Neuronal stem cell (in vitro differentiated cells): Measurements from ENCODE around the gene WDR5.

Experiments used
- DNase-seq: peaks from one replicate; pipeline ENCODE4 v3.0.0-alpha.2; 2013; ENCODE audit warnings: low spot score
- H2AFZ ChIP-seq: one replicate; pipeline ENCODE4 v1.6.1; 2013; ENCODE audit warnings: mild to moderate bottlenecking, low read length, inconsistent platforms
- H2AK5ac ChIP-seq: 2 replicates; pipeline ENCODE4 v1.6.1; 2013; ENCODE audit warnings: low read depth, mild to moderate bottlenecking, inconsistent platforms, low read length, moderate library complexity, mixed read lengths
- H2BK120ac ChIP-seq: 2 replicates; pipeline ENCODE4 v1.6.1; 2013; ENCODE audit warnings: low read depth, mild to moderate bottlenecking, inconsistent platforms, low read length, moderate library complexity, mixed read lengths
- H2BK12ac ChIP-seq: one replicate; pipeline ENCODE4 v1.6.1; 2013; ENCODE audit warnings: low read length, inconsistent platforms
- H2BK15ac ChIP-seq: 2 replicates; pipeline ENCODE4 v1.6.1; 2013; ENCODE audit warnings: mild to moderate bottlenecking, low read length, inconsistent platforms, mixed read lengths
- H2BK5ac ChIP-seq: one replicate; pipeline ENCODE4 v1.6.1; 2013; ENCODE audit warnings: inconsistent platforms, mild to moderate bottlenecking, low read length, moderate library complexity
- H3K14ac ChIP-seq: one replicate; pipeline ENCODE4 v1.6.1; 2013; ENCODE audit warnings: low read length, inconsistent platforms
- H3K18ac ChIP-seq: 2 replicates; pipeline ENCODE4 v1.6.1; 2013; ENCODE audit warnings: low read length, inconsistent platforms
- H3K23ac ChIP-seq: 2 replicates; pipeline ENCODE4 v1.6.1; 2013; ENCODE audit warnings: low read depth, mild to moderate bottlenecking, mixed read lengths, low read length, inconsistent platforms; ENCODE audit not compliant: poor library complexity
- H3K27ac ChIP-seq: replicated peaks from 3 replicates; pipeline ENCODE4 v1.5.1; 2013; ENCODE audit warnings: low read length, inconsistent platforms
- H3K27me3 ChIP-seq, 3 experiments: 2 replicates each; pipeline ENCODE4 v1.6.1; 2013; ENCODE audit warnings: low read length in 3 of 3, mild to moderate bottlenecking in 2 of 3, inconsistent platforms in 1 of 3, low read depth in 1 of 3, mixed read lengths in 1 of 3, moderate library complexity in 1 of 3; ENCODE audit not compliant: control insufficient read depth in 3 of 3, insufficient read depth in 3 of 3
- H3K36me3 ChIP-seq, 2 donors: replicated peaks in 1 of 2; 2 replicates each; pipeline ENCODE4 v1.6.1; 2013; ENCODE audit warnings: low read length in 2 of 2; ENCODE audit not compliant: control insufficient read depth in 2 of 2, insufficient read depth in 2 of 2
- H3K4ac ChIP-seq: 2 replicates; pipeline ENCODE4 v1.6.1; 2013; ENCODE audit warnings: inconsistent platforms, mild to moderate bottlenecking, low read length, moderate library complexity
- H3K4me1 ChIP-seq, 2 donors: 1 replicate in 1 of 2; 2 replicates in 1 of 2; pipeline ENCODE4 v1.6.1; 2013; ENCODE audit warnings: low read length in 2 of 2, low read depth in 1 of 2; ENCODE audit not compliant: control insufficient read depth in 2 of 2, insufficient read depth in 1 of 2
- H3K4me2 ChIP-seq: one replicate; pipeline ENCODE4 v1.6.1; 2013; ENCODE audit warnings: mild to moderate bottlenecking, low read length, inconsistent platforms; ENCODE audit not compliant: insufficient read depth, poor library complexity, severe bottlenecking
- H3K4me3 ChIP-seq, 2 donors: 2 replicates each; pipeline ENCODE4 v1.5.1; 2013; ENCODE audit warnings: low read length in 2 of 2, mild to moderate bottlenecking in 2 of 2, inconsistent platforms in 1 of 2, moderate library complexity in 1 of 2
- H3K79me1 ChIP-seq: one replicate; pipeline ENCODE4 v1.6.1; 2013; ENCODE audit warnings: low read depth, mild to moderate bottlenecking, inconsistent platforms, low read length, moderate library complexity
- H3K9ac ChIP-seq: one replicate; pipeline ENCODE4 v1.6.1; 2013; ENCODE audit warnings: mild to moderate bottlenecking, low read depth, low read length, inconsistent platforms; ENCODE audit not compliant: poor library complexity
- H3K9me3 ChIP-seq, 2 donors: replicated peaks in 1 of 2; 2 replicates each; pipeline versions ENCODE3 to v1.6.1; 2013; ENCODE audit warnings: low read length in 2 of 2, mild to moderate bottlenecking in 2 of 2, inconsistent platforms in 1 of 2, low read depth in 1 of 2, mixed read lengths in 1 of 2, moderate library complexity in 1 of 2; ENCODE audit not compliant: control insufficient read depth in 2 of 2, insufficient read depth in 1 of 2
- H4K8ac ChIP-seq: one replicate; pipeline ENCODE4 v1.6.1; 2013; ENCODE audit warnings: low read depth, mild to moderate bottlenecking, inconsistent platforms, low read length, moderate library complexity
- H4K91ac ChIP-seq: one replicate; pipeline ENCODE4 v1.6.1; 2013; ENCODE audit warnings: low read length, low read depth, mild to moderate bottlenecking, inconsistent platforms; ENCODE audit not compliant: poor library complexity
- WGBS, 2 donors: extraction: QIAGEN DNeasy Blood & Tissue Kit; methylation state at CpG; one replicate each; pipeline ENCODE4 v1.1.7; 2013; ENCODE audit warnings: missing lambda C conversion rate in 2 of 2, mixed read lengths in 1 of 2; ENCODE audit not compliant: insufficient read length in 2 of 2, insufficient replicate concordance in 1 of 2; ENCODE audit errors: extremely low coverage in 2 of 2; 5-methylcytosine and 5-hydroxymethylcytosine counted together

WDR5 gene

DNA sequence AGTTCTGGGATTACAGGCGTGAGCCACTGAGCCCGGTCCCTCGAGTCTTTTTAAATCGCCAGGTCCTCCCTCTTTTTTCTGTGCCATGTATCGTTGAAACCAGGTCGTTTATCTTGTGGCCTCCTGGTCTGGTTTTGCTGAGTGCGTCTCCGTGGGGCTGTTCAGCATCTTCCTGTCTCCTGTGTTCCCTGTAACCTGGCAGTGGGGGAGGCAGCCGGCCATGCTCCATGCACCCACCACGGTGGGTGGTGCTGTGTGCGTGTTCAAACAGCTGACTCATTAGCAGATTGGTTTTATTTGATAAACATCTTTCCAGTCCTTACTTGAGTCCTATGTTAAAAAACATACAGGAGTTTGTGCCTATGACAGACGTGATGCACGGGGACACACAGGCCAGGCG is 25.8 kb downstream of the WDR5 start:
- Histone ChIP-seq H2BK15ac (no peak overlapping the region), H2BK5ac (no peak overlapping the region), H3K79me1 (peaks cover 4% of the 10 kb centered on the region), H3K4ac (no peak overlapping the region), H3K4me1 (peaks cover 7 to 11% of the 10 kb centered on the region in 2 donors), H3K18ac (no peak overlapping the region), H3K36me3 (peaks cover 22 to 41% of the 10 kb centered on the region in 2 donors), H4K91ac (no peak overlapping the region), H3K4me2 (no peak overlapping the region), H3K9me3 (peaks cover 0 to 8% of the 10 kb centered on the region in 2 donors), H3K4me3 (peak overlapping the region in 1 of 2 donors; percentile 14), H2AFZ (no peak overlapping the region), H2BK120ac (no peak overlapping the region), H3K9ac (no peak overlapping the region), H2AK5ac (no peak overlapping the region), H3K27ac (no peak overlapping the region), H2BK12ac (no peak overlapping the region), H3K14ac (no peak overlapping the region), H3K27me3 (peaks cover 0 to 6% (median 0%) of the 10 kb centered on the region in 3 experiments), H4K8ac (no peak overlapping the region), H3K23ac (peak overlapping the region; percentile 69)
- no CpG with 5 or more reads among the region's 14 CpGs for WGBS, 2 donors
- DNase-seq, result no peak

DNA sequence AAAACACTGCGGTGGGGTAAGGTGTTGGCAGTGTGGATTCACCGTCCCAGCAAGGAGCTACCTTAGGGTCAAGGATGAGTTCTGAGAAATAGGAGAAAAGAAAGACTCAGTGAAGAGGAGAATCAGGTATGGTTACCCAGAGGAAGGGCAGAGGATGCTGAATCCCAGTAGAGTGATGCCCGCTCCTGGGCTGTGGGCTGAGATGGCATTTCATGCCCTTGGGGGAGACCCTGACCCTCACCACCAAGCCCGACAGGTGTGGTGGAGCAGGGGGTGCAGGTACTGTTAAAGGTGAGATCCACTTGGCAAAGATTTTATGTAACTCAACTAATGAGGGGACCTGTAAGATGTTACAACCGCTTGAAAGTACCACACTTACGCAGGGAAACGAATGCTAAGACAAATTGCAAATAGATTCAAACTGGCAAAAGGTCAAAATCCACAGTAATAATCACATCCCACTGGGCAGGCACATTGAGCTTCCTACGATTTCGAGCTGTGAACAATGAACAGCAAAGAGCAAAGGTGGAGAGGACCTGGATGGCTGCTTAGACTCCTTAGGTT is 26.4 kb downstream of the WDR5 start:
- H2AK5ac ChIP-seq, result no peak overlapping the region
- H2BK120ac ChIP-seq, result no peak overlapping the region
- no peak overlapping the region for H3K23ac ChIP-seq
- no peak overlapping the region for H3K4ac ChIP-seq
- no peak overlapping the region for H2BK12ac ChIP-seq
- H4K91ac ChIP-seq, result no peak overlapping the region
- no peak overlapping the region for H3K4me2 ChIP-seq
- H3K18ac ChIP-seq, result no peak overlapping the region
- no CpG with 5 or more reads among the region's 9 CpGs for WGBS, 2 donors
- H3K9ac ChIP-seq, result no peak overlapping the region
- peaks cover 16 to 35% of the 10 kb centered on the region in 2 donors for H3K36me3 ChIP-seq
- peaks cover 0 to 6% (median 0%) of the 10 kb centered on the region in 3 experiments for H3K27me3 ChIP-seq
- H3K4me3 ChIP-seq, result peak overlapping the region in 1 of 2 donors; percentile 14
- DNase-seq, result no peak
- peaks cover 0 to 8% of the 10 kb centered on the region in 2 donors for H3K9me3 ChIP-seq
- no peak overlapping the region for H2AFZ ChIP-seq
- H3K14ac ChIP-seq, result no peak overlapping the region
- H3K4me1 ChIP-seq, result peaks cover 7 to 11% of the 10 kb centered on the region in 2 donors
- no peak overlapping the region for H4K8ac ChIP-seq
- no peak overlapping the region for H2BK15ac ChIP-seq
- H3K79me1 ChIP-seq, result peaks cover 4% of the 10 kb centered on the region
- H2BK5ac ChIP-seq, result no peak overlapping the region
- no peak overlapping the region for H3K27ac ChIP-seq

DNA sequence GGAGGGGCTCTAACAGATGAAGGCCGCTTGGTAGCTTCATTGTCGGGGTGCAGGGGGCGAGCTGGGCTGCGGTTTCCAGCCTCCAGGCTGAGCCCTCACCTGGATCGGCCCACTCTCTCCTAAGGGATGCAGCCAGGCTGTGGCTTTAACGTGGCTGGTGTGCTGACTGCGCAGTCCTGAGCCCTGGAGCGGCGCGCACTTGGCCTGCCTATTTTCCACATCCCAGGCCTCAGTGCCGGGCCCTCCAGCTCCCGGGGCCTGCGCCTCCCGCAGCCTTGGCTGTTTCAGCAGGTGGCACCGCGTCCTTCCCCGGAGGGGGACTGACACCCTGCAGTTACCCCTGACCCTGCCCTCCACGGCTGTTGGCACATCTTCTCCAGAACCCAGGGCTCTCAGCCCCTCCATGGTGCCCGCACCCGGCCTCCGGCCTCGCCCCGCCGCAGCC is 27.1 kb downstream of the WDR5 start:
- no CpG with 5 or more reads among the region's 24 CpGs for WGBS, 2 donors
- H3K14ac ChIP-seq, result no peak overlapping the region
- H3K18ac ChIP-seq, result peak overlapping the region; percentile 19
- no peak overlapping the region for H2BK12ac ChIP-seq
- peak overlapping the region; percentile 29 for H3K23ac ChIP-seq
- H2BK5ac ChIP-seq, result peak overlapping the region; percentile 66
- peaks cover 7 to 11% of the 10 kb centered on the region in 2 donors for H3K4me1 ChIP-seq
- DNase-seq, result no peak
- H3K27ac ChIP-seq, result no peak overlapping the region
- no peak overlapping the region for H2AFZ ChIP-seq
- no peak overlapping the region for H3K4ac ChIP-seq
- peaks cover 6% of the 10 kb centered on the region for H3K79me1 ChIP-seq
- no peak overlapping the region for H3K9ac ChIP-seq
- peaks cover 0 to 6% (median 0%) of the 10 kb centered on the region in 3 experiments for H3K27me3 ChIP-seq
- peaks cover 0 to 8% of the 10 kb centered on the region in 2 donors for H3K9me3 ChIP-seq
- H3K4me2 ChIP-seq, result no peak overlapping the region
- H4K91ac ChIP-seq, result no peak overlapping the region
- H2AK5ac ChIP-seq, result peak overlapping the region; percentile 76
- peaks cover 9 to 28% of the 10 kb centered on the region in 2 donors for H3K36me3 ChIP-seq
- peak overlapping the region; percentile 85 for H2BK15ac ChIP-seq
- no peak overlapping the region for H2BK120ac ChIP-seq
- H4K8ac ChIP-seq, result no peak overlapping the region
- peak overlapping the region in 1 of 2 donors; percentile 73 for H3K4me3 ChIP-seq

DNA sequence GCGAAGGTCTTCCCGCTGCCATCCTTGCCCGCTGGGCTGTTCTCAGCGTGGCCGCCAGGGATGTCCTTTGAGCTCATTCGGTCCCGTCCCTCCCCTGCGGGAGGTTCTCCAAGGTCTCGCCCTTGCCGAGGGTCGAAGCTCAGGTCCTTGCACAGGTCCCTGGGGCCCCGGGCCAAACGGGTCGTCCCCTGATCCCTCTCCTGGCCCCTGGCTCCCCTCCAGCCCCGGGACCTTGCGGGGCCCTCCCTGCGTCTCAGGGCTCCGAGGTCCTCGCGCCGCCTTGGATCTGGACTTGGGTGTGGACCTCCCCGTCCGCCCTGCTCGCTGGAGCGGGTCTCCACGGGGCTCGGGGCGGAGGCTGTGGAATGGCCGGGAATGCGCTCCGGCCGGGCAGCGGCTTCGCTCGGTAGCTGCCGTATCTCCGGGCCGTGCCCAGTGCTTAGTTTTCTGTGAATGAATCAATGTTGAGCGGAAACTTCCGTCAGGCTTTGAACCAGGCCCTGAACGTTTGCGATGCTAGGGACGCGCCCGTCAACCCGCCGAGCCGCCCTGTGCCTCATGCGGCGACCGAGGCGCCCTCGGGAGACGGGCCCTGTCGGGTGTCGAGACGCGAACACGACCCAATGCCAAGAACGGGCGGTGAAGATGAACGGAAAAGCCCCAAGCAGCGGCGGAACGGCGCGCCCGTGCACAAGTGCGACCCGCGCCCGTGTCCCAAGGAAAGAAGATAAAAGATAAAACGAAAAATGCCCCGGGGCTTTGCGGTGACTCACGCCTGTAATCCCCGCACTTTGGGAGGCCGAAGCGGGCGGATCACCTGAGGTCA is 27.7 kb downstream of the WDR5 start:
- Histone ChIP-seq H3K79me1 (peaks cover 6% of the 10 kb centered on the region), H2BK120ac (no peak overlapping the region), H3K4ac (no peak overlapping the region), H3K27ac (no peak overlapping the region), H2AFZ (no peak overlapping the region), H2AK5ac (peak overlapping the region; percentile 76), H3K23ac (peak overlapping the region; percentile 91), H2BK5ac (peak overlapping the region; percentile 66), H4K8ac (no peak overlapping the region), H3K4me1 (peaks cover 7 to 11% of the 10 kb centered on the region in 2 donors), H3K36me3 (peaks cover 6 to 22% of the 10 kb centered on the region in 2 donors), H3K27me3 (peaks cover 0 to 6% (median 0%) of the 10 kb centered on the region in 3 experiments), H3K9me3 (peaks cover 0 to 8% of the 10 kb centered on the region in 2 donors), H2BK12ac (peak overlapping the region; percentile 93), H3K18ac (peak overlapping the region; percentile 85), H2BK15ac (peak overlapping the region; percentile 85), H3K4me2 (peak overlapping the region; percentile 45), H3K9ac (no peak overlapping the region), H4K91ac (no peak overlapping the region), H3K14ac (peak overlapping the region; percentile 71), H3K4me3 (peak overlapping the region in 1 of 2 donors; percentile 73)
- DNase-seq, result peak; percentile 36
- WGBS, 2 donors, result no CpG with 5 or more reads among the region's 80 CpGs
